ENCODE data around the gene UGT1A5. TPM values are rescaled to one million over a fixed set of nuclear protein-coding genes. Genes with fewer than 3 reads are reported as not detected.
A peak's percentile ranks its signal among the peaks of the same experiment; 100 is the strongest.
"Not testable (repeated sequence)": the region's sequence is repeated elsewhere in the genome, so short reads cannot be mapped to it uniquely, and the experiment has no call there.

UGT1A5 gene
- total RNA-seq, 1 donor from 2014 or later: not detected

GRCh38 chr2:233713262-233713615 lies 532 bp downstream of the UGT1A5 start:
- no peaks in the 10 kb centered on the region for H3K4me1 ChIP-seq
- H3K9me3 ChIP-seq: no peaks in the 10 kb centered on the region
- no peak for ATAC-seq
- H3K27me3 ChIP-seq: no peaks in the 10 kb centered on the region
- DNase-seq: no peak
- no peak overlapping the region for H3K27ac ChIP-seq
- intact Hi-C loops (cut with DNase I): no loop called here
- no peak overlapping the region for H3K4me3 ChIP-seq
- TF ChIP-seq CTCF (IDR thresholded peaks at IDR 0.05): no peak
- no peaks in the 10 kb centered on the region for H3K36me3 ChIP-seq

GRCh38 chr2:233714121-233714520 lies 1.4 kb downstream of the UGT1A5 start:
- intact Hi-C loops (cut with DNase I): no loop called here
- no peak for ATAC-seq
- no peak for DNase-seq
- Histone ChIP-seq H3K9me3 (no peaks in the 10 kb centered on the region), H3K36me3 (no peaks in the 10 kb centered on the region), H3K27ac (no peak overlapping the region), H3K4me3 (no peak overlapping the region), H3K4me1 (no peaks in the 10 kb centered on the region), H3K27me3 (no peaks in the 10 kb centered on the region)
- TF ChIP-seq CTCF (IDR thresholded peaks at IDR 0.05): no peak

- intact Hi-C loops (cut with DNase I): no loop called here
- H3K4me1 ChIP-seq: no peaks in the 10 kb centered on the region
- ATAC-seq (peak; percentile 35), DNase-seq (no peak)
- no peaks in the 10 kb centered on the region for H3K9me3 ChIP-seq
- no peak within 1 kb of the TSS for H3K27ac ChIP-seq
- TF ChIP-seq CTCF (IDR thresholded peaks at IDR 0.05): no peak
- no peaks in the 10 kb centered on the region for H3K27me3 ChIP-seq
- no peak within 1 kb of the TSS for H3K4me3 ChIP-seq
- no peaks in the 10 kb centered on the region for H3K36me3 ChIP-seq
Measured at GRCh38 chr2:233718552-233718951, 5.8 kb downstream of the UGT1A5 start, which contains the start of gene UGT1A4. Gene UGT1A4 (plus strand): TSS chr2:233718736. CDS start chr2:233718821, 85 bp downstream.

GRCh38 chr2:233728723-233729301 lies 16.1 kb downstream of the UGT1A5 start, which contains the start of gene UGT1A3:
Gene UGT1A3 (plus strand): TSS chr2:233729042. CDS start chr2:233729127, 85 bp downstream.
- H3K9me3 ChIP-seq: no peaks in the 10 kb centered on the region
- H3K27me3 ChIP-seq: no peaks in the 10 kb centered on the region
- DNase-seq: no peak
- H3K4me1 ChIP-seq: no peaks in the 10 kb centered on the region
- ATAC-seq: no peak
- no peak within 1 kb of the TSS for H3K4me3 ChIP-seq
- no peak within 1 kb of the TSS for H3K27ac ChIP-seq
- intact Hi-C loops (cut with DNase I): no loop called here
- no peak for TF ChIP-seq CTCF (IDR thresholded peaks at IDR 0.05)
- H3K36me3 ChIP-seq: no peaks in the 10 kb centered on the region

GRCh38 chr2:233736868-233737653 lies 24.4 kb downstream of the UGT1A5 start:
- H3K36me3 ChIP-seq; H3K9me3 ChIP-seq; DNase-seq; H3K4me1 ChIP-seq; H3K27ac ChIP-seq; intact Hi-C loops (cut with DNase I); H3K27me3 ChIP-seq; ATAC-seq; H3K4me3 ChIP-seq: not testable (repeated sequence)

GRCh38 chr2:233740870-233741269 lies 28.2 kb downstream of the UGT1A5 start:
- Histone ChIP-seq H3K27ac (no peak overlapping the region), H3K27me3 (no peaks in the 10 kb centered on the region), H3K4me1 (no peaks in the 10 kb centered on the region), H3K9me3 (no peaks in the 10 kb centered on the region), H3K4me3 (no peak overlapping the region), H3K36me3 (no peaks in the 10 kb centered on the region)
- TF ChIP-seq CTCF (IDR thresholded peaks at IDR 0.05): no peak
- intact Hi-C loops (cut with DNase I): no loop called here
- ATAC-seq (no peak), DNase-seq (no peak)

Measured in upper lobe of right lung (tissue), 1 donor.